Measurements from ENCODE around the gene TEX48. TPM values are rescaled to one million over a fixed set of nuclear protein-coding genes. Genes with fewer than 3 reads are reported as not detected.
A peak's percentile ranks its signal among the peaks of the same experiment; 100 is the strongest.

Gene TEX48
- polyA plus RNA-seq, 1 of the 3 experiments (the other 2 are of a cell fraction), result 0.46 TPM

DNA sequence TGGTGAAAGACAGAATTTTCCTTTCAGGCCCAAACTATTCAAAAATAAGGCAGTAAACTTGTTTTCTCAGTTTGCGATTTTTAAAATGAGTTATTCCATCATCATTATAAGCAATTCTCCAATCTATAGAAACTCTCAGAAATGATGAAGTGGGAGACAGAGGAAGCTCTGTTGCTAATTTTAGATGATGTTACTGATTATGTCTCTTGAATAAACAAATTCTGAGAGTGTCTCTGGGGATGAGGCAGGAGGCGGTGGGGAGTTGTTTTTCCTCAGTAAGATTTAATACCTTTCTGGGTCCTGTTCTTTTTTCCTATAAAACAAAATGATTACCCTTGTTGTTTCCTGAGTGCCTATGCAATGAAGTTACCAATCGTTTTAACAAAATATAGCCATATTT is 43.9 kb upstream of the TEX48 start:
- Histone ChIP-seq H3K9me3 (no peaks in the 10 kb centered on the region), H3K4me1 (ENCODE audit: control insufficient read depth in 1 of 2, insufficient read depth in 2 of 2, low read depth in 1 of 2, low read length in 1 of 2) (peaks cover 0 to 34% of the 10 kb centered on the region in 2 experiments; a peak in 3 of 4 replicates), H3K9ac (no peak overlapping the region), H3K27me3 (ENCODE audit: insufficient read depth) (no peaks in the 10 kb centered on the region), H4K20me1 (ENCODE audit: insufficient read depth) (no peaks in the 10 kb centered on the region), H2AFZ (ENCODE audit: low read depth) (no peak overlapping the region), H3F3A (replicated peaks; ENCODE audit: insufficient read depth) (peaks cover 25% of the 10 kb centered on the region), H3K27ac (ENCODE audit: low read depth in 2 of 2, low read length in 1 of 2) (peak overlapping the region in 1 of 2 experiments; percentile 11; a peak in 1 of 4 replicates), H3K36me3 (replicated peaks in 1 of 2; ENCODE audit: control insufficient read depth in 1 of 2, insufficient read depth in 2 of 2, low read length in 1 of 2) (no peaks in the 10 kb centered on the region), H3K9me2 (no peaks in the 10 kb centered on the region), H3K4me3 (ENCODE audit: low read depth in 2 of 2, low read length in 1 of 2) (no peak overlapping the region), H3K79me2 (ENCODE audit: insufficient read depth) (no peaks in the 10 kb centered on the region), H3K4me2 (0 out of 2 replicates have a peak overlapping the region, but pooled peaks have one; percentile 19)
- TF ChIP-seq, protein P1, sequence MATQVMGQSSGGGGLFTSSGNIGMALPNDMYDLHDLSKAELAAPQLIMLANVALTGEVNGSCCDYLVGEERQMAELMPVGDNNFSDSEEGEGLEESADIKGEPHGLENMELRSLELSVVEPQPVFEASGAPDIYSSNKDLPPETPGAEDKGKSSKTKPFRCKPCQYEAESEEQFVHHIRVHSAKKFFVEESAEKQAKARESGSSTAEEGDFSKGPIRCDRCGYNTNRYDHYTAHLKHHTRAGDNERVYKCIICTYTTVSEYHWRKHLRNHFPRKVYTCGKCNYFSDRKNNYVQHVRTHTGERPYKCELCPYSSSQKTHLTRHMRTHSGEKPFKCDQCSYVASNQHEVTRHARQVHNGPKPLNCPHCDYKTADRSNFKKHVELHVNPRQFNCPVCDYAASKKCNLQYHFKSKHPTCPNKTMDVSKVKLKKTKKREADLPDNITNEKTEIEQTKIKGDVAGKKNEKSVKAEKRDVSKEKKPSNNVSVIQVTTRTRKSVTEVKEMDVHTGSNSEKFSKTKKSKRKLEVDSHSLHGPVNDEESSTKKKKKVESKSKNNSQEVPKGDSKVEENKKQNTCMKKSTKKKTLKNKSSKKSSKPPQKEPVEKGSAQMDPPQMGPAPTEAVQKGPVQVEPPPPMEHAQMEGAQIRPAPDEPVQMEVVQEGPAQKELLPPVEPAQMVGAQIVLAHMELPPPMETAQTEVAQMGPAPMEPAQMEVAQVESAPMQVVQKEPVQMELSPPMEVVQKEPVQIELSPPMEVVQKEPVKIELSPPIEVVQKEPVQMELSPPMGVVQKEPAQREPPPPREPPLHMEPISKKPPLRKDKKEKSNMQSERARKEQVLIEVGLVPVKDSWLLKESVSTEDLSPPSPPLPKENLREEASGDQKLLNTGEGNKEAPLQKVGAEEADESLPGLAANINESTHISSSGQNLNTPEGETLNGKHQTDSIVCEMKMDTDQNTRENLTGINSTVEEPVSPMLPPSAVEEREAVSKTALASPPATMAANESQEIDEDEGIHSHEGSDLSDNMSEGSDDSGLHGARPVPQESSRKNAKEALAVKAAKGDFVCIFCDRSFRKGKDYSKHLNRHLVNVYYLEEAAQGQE (IDR thresholded peaks at IDR 0.05; ENCODE audit: low read depth, low read length), result no peak
- no peak for TF ChIP-seq SIN3A (IDR thresholded peaks at IDR 0.05; ENCODE audit: borderline replicate concordance, low read depth, low read length)
- TF ChIP-seq, protein P2, sequence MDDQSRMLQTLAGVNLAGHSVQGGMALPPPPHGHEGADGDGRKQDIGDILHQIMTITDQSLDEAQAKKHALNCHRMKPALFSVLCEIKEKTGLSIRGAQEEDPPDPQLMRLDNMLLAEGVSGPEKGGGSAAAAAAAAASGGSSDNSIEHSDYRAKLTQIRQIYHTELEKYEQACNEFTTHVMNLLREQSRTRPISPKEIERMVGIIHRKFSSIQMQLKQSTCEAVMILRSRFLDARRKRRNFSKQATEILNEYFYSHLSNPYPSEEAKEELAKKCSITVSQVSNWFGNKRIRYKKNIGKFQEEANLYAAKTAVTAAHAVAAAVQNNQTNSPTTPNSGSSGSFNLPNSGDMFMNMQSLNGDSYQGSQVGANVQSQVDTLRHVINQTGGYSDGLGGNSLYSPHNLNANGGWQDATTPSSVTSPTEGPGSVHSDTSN (IDR thresholded peaks at IDR 0.05), result no peak
- no peak for TF ChIP-seq FOXM1 (IDR thresholded peaks at IDR 0.05; ENCODE audit: low read depth)
- TF ChIP-seq ELF1 (IDR thresholded peaks at IDR 0.05), result no peak
- TF ChIP-seq RXRA (IDR thresholded peaks at IDR 0.05; ENCODE audit: borderline replicate concordance, low read depth), result no peak
- TF ChIP-seq, protein P3, sequence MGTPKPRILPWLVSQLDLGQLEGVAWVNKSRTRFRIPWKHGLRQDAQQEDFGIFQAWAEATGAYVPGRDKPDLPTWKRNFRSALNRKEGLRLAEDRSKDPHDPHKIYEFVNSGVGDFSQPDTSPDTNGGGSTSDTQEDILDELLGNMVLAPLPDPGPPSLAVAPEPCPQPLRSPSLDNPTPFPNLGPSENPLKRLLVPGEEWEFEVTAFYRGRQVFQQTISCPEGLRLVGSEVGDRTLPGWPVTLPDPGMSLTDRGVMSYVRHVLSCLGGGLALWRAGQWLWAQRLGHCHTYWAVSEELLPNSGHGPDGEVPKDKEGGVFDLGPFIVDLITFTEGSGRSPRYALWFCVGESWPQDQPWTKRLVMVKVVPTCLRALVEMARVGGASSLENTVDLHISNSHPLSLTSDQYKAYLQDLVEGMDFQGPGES (IDR thresholded peaks at IDR 0.05; ENCODE audit: low read depth, low read length), result no peak
- TF ChIP-seq GATA2 (CRISPR knock-in tag; IDR thresholded peaks at IDR 0.05), result no peak
- no peak for TF ChIP-seq FOXJ3 (CRISPR knock-in tag; IDR thresholded peaks at IDR 0.05)
- TF ChIP-seq POLR2AphosphoS5 (IDR thresholded peaks at IDR 0.05; ENCODE audit: low read depth, low read length), result no peak
- TF ChIP-seq NRF1 (IDR thresholded peaks at IDR 0.05; ENCODE audit: low read depth, low read length), result no peak
- ChIA-PET CTCF (interaction anchor here (1.6 to 2.7 kb wide), 2 partner anchors 45 to 320 kb away, joined by 5 to 8 read pairs; no protein-coding TSS in a partner anchor), POLR2A (no interaction called here)
- WGBS (ENCODE audit: low lambda C conversion rate), result 49% methylated on average over 3 of the region's 3 CpGs
- DNase-seq, result peak; percentile 22

DNA sequence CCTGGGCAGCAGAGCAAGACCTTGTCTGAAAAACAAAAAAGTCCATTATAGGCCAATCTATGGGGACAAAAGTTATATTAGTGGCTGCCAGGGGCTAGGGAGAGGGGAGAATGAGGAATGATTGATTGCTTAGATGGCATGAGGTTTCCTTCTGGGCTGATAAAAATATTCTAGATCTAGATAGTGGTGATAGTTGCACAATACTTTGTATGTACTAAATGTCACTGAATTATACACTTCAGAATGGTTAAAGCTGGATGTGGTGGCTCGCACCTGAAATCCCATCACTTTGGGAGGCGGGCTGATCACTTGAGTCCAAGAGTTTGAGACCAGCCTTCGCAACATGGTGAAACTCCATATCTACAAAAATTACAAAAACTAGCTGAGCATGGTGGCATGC is 42.8 kb upstream of the TEX48 start:
- H3K9me2 ChIP-seq, result no peaks in the 10 kb centered on the region
- no peak overlapping the region for H3K9ac ChIP-seq
- H3K4me2 ChIP-seq, result 0 out of 2 replicates have a peak overlapping the region, but pooled peaks have one; percentile 19
- H3K36me3 ChIP-seq (replicated peaks in 1 of 2; ENCODE audit: control insufficient read depth in 1 of 2, insufficient read depth in 2 of 2, low read length in 1 of 2), result no peaks in the 10 kb centered on the region
- no peaks in the 10 kb centered on the region for H4K20me1 ChIP-seq (ENCODE audit: insufficient read depth)
- CTCF ChIA-PET, result interaction anchor here (1.1 to 2.7 kb wide), 3 partner anchors 10 to 319 kb away, joined by 4 to 8 read pairs (median 5); no protein-coding TSS in a partner anchor
- H3K27ac ChIP-seq (ENCODE audit: low read depth in 2 of 2, low read length in 1 of 2), result peak overlapping the region in 1 of 2 experiments; percentile 82; a peak in 2 of 4 replicates
- H3K4me3 ChIP-seq (ENCODE audit: low read depth in 2 of 2, low read length in 1 of 2), result no peak overlapping the region
- peaks cover 0 to 44% of the 10 kb centered on the region in 2 experiments; a peak in 3 of 4 replicates for H3K4me1 ChIP-seq (ENCODE audit: control insufficient read depth in 1 of 2, insufficient read depth in 2 of 2, low read depth in 1 of 2, low read length in 1 of 2)
- no peaks in the 10 kb centered on the region for H3K27me3 ChIP-seq (ENCODE audit: insufficient read depth)
- H3K79me2 ChIP-seq (ENCODE audit: insufficient read depth), result no peaks in the 10 kb centered on the region
- no peak overlapping the region for H2AFZ ChIP-seq (ENCODE audit: low read depth)
- WGBS (ENCODE audit: low lambda C conversion rate), result 87% methylated on average over 3 of the region's 3 CpGs
- H3K9me3 ChIP-seq, result no peaks in the 10 kb centered on the region
- no peak for DNase-seq
- H3F3A ChIP-seq (replicated peaks; ENCODE audit: insufficient read depth), result peaks cover 25% of the 10 kb centered on the region
- POLR2A ChIA-PET, result no interaction called here
- TF ChIP-seq RXRA (IDR thresholded peaks at IDR 0.05; ENCODE audit: borderline replicate concordance, low read depth), result no peak
- TF ChIP-seq SIN3A (IDR thresholded peaks at IDR 0.05; ENCODE audit: borderline replicate concordance, low read depth, low read length), result no peak
- TF ChIP-seq GATA2 (CRISPR knock-in tag; IDR thresholded peaks at IDR 0.05), result no peak
- no peak for TF ChIP-seq EZH2phosphoT487 (IDR thresholded peaks at IDR 0.05; ENCODE audit: borderline replicate concordance, low read depth)
- no peak for TF ChIP-seq MXI1 (IDR thresholded peaks at IDR 0.05; ENCODE audit: low read depth, low read length)
- TF ChIP-seq ELF1 (IDR thresholded peaks at IDR 0.05), result no peak
- no peak for TF ChIP-seq FOSL2 (IDR thresholded peaks at IDR 0.05; ENCODE audit: borderline replicate concordance, low read depth)
- no peak for TF ChIP-seq FOXJ3 (CRISPR knock-in tag; IDR thresholded peaks at IDR 0.05)
- no peak for TF ChIP-seq POLR2AphosphoS5 (IDR thresholded peaks at IDR 0.05; ENCODE audit: low read depth, low read length)
- TF ChIP-seq, protein P4, sequence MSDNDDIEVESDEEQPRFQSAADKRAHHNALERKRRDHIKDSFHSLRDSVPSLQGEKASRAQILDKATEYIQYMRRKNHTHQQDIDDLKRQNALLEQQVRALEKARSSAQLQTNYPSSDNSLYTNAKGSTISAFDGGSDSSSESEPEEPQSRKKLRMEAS (IDR thresholded peaks at IDR 0.05; ENCODE audit: low read depth), result no peak
- TF ChIP-seq, protein P3 (IDR thresholded peaks at IDR 0.05; ENCODE audit: low read depth, low read length), result no peak
- no peak for TF ChIP-seq RFX5 (IDR thresholded peaks at IDR 0.05; ENCODE audit: low read length)
- TF ChIP-seq, protein P5, sequence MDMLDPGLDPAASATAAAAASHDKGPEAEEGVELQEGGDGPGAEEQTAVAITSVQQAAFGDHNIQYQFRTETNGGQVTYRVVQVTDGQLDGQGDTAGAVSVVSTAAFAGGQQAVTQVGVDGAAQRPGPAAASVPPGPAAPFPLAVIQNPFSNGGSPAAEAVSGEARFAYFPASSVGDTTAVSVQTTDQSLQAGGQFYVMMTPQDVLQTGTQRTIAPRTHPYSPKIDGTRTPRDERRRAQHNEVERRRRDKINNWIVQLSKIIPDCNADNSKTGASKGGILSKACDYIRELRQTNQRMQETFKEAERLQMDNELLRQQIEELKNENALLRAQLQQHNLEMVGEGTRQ (IDR thresholded peaks at IDR 0.05; ENCODE audit: borderline replicate concordance, low read depth, low read length), result no peak
- TF ChIP-seq NRF1 (IDR thresholded peaks at IDR 0.05; ENCODE audit: low read depth, low read length), result no peak
